ENCODE measurements around the gene RASA2. TPM values are rescaled to one million over a fixed set of nuclear protein-coding genes. Genes with fewer than 3 reads are reported as not detected.

The RASA2 gene
- total and polyA plus RNA-seq, 2 of the 8 experiments (the other 6 are each of a cell fraction or from before 2014, with no cell fraction given) = 3.5 to 15.9 TPM

DNA sequence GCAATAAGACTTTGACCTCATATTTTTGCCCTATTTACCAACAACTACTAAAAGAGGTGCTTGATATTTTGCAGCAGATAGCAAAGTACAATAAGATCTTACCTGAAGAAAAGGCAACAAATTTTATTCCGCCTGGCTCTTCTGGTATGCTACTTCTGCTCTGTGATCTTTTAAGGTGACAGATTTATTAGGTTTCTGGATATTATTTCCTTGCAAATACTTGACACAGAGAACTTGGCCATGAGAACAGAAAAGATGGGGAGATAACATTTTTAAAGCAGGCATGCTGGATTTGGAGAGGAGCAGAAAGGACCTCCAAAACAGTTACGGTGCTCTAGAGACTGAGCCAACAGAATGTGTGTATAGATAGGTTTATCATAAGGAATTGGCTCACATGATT, 164.6 kb downstream of the RASA2 start:
- no peak overlapping the region for H3K4me2 ChIP-seq (ENCODE audit: insufficient read depth in 1 of 2, low read depth in 2 of 2, low read length in 2 of 2)
- H2BK15ac ChIP-seq (ENCODE audit: low read length) = no peak overlapping the region
- H2AFZ ChIP-seq (ENCODE audit: low read length) = no peak overlapping the region
- no peak overlapping the region for H4K91ac ChIP-seq (replicated peaks; ENCODE audit: insufficient read length, low read length)
- no peak overlapping the region for H3K4ac ChIP-seq (replicated peaks; ENCODE audit: insufficient read length, low read depth, low read length)
- H3K36me3 ChIP-seq (ENCODE audit: control insufficient read depth in 2 of 4, insufficient read depth in 4 of 4, low read length in 3 of 4) = no peaks in the 10 kb centered on the region
- H2BK120ac ChIP-seq (replicated peaks; ENCODE audit: low read depth, low read length) = no peak overlapping the region
- no peak overlapping the region for H2BK20ac ChIP-seq (ENCODE audit: low read length)
- FAIRE-seq = no peak
- H2BK12ac ChIP-seq (ENCODE audit: low read depth, low read length) = no peak overlapping the region
- no peak overlapping the region for H3K27ac ChIP-seq (ENCODE audit: low read depth, low read length)
- CTCF ChIA-PET (ENCODE audit: partially characterized antibody) = no interaction called here
- no peak overlapping the region for H3K56ac ChIP-seq (replicated peaks; ENCODE audit: insufficient read length, low read depth, low read length)
- no peaks in the 10 kb centered on the region for H4K20me1 ChIP-seq (replicated peaks in 1 of 2; ENCODE audit: control insufficient read depth in 1 of 2, insufficient read depth in 2 of 2, low read length in 2 of 2)
- H3K18ac ChIP-seq (ENCODE audit: extremely low read depth, low read length) = no peak overlapping the region
- POLR2A ChIA-PET (ENCODE audit: partially characterized antibody) = no interaction called here
- H3K9ac ChIP-seq (replicated peaks in 1 of 4; ENCODE audit: extremely low read depth in 1 of 4, low read depth in 3 of 4, low read length in 3 of 4) = no peak overlapping the region
- H3K9me3 ChIP-seq (ENCODE audit: insufficient read depth in 2 of 2, low read depth in 1 of 2, low read length in 1 of 2) = no peaks in the 10 kb centered on the region
- no peak overlapping the region for H4K8ac ChIP-seq (ENCODE audit: extremely low read depth, insufficient read depth, low read length)
- H3K4me1 ChIP-seq (replicated peaks in 1 of 4; ENCODE audit: control insufficient read depth in 3 of 4, insufficient read depth in 4 of 4, low read length in 3 of 4) = peaks cover 0 to 5% (median 0%) of the 10 kb centered on the region in 4 experiments; a peak in 1 of 7 replicates
- no peak overlapping the region for H3K4me3 ChIP-seq (ENCODE audit: extremely low read depth in 1 of 4, insufficient read depth in 2 of 4, low read depth in 3 of 4, low read length in 4 of 4)
- no peak overlapping the region for H2AK5ac ChIP-seq (ENCODE audit: low read depth, low read length)
- no peak for DNase-seq (ENCODE audit: low read depth in 1 of 2, low spot score in 2 of 2)
- no peak overlapping the region for H4K5ac ChIP-seq (ENCODE audit: insufficient read length, low read depth, low read length)
- no peak overlapping the region for H3K23ac ChIP-seq (ENCODE audit: insufficient read length)
- H3K27me3 ChIP-seq (replicated peaks in 1 of 4; ENCODE audit: control insufficient read depth in 3 of 4, extremely low read depth in 1 of 4, insufficient read depth in 3 of 4, low read length in 3 of 4) = no peaks in the 10 kb centered on the region
- no peak overlapping the region for H2BK5ac ChIP-seq (ENCODE audit: low read depth, low read length)
- WGBS, 2 experiments (ENCODE audit: extremely low coverage in 1 of 2, insufficient coverage in 1 of 2, insufficient read length in 1 of 2, insufficient replicate concordance in 2 of 2, low coverage in 1 of 2, low lambda C conversion rate in 2 of 2, missing lambda C conversion rate in 1 of 2) = 75% methylated on average over 1 of the region's 2 CpGs; no CpG with 5 or more reads in 1 of the 2 experiments
- H3K23me2 ChIP-seq (ENCODE audit: low read depth, low read length) = no peaks in the 10 kb centered on the region
- no peaks in the 10 kb centered on the region for H3K79me1 ChIP-seq (ENCODE audit: low read depth, low read length)
- H3K14ac ChIP-seq (ENCODE audit: insufficient read length) = no peak overlapping the region
- no peaks in the 10 kb centered on the region for H3K79me2 ChIP-seq (ENCODE audit: control insufficient read depth in 1 of 2, insufficient read depth in 2 of 2, low read length in 2 of 2)
- TF ChIP-seq RXRA (IDR thresholded peaks at IDR 0.05; ENCODE audit: insufficient read depth, low read depth, low read length) = no peak
- TF ChIP-seq RAD21 (IDR thresholded peaks at IDR 0.05 in 1 of 2, conservative IDR thresholded peaks at IDR 0.05 in 1 of 2; ENCODE audit: low read depth in 2 of 2, low read length in 2 of 2) = no peak
- TF ChIP-seq TAF1 (IDR thresholded peaks at IDR 0.05; ENCODE audit: low read depth, low read length) = no peak
- TF ChIP-seq, protein P1, sequence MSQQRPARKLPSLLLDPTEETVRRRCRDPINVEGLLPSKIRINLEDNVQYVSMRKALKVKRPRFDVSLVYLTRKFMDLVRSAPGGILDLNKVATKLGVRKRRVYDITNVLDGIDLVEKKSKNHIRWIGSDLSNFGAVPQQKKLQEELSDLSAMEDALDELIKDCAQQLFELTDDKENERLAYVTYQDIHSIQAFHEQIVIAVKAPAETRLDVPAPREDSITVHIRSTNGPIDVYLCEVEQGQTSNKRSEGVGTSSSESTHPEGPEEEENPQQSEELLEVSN (IDR thresholded peaks at IDR 0.05) = no peak
- TF ChIP-seq EGR1 (IDR thresholded peaks at IDR 0.05; ENCODE audit: borderline replicate concordance, low read depth, low read length) = no peak
- no peak for TF ChIP-seq NANOG (IDR thresholded peaks at IDR 0.05; ENCODE audit: insufficient read depth, low read depth, low read length, poor library complexity, severe bottlenecking)
- TF ChIP-seq SIX5 (IDR thresholded peaks at IDR 0.05; ENCODE audit: low read depth, low read length) = no peak
- TF ChIP-seq CBX5 (IDR thresholded peaks at IDR 0.05; ENCODE audit: low read depth, low read length) = no peak
- TF ChIP-seq, protein P2, sequence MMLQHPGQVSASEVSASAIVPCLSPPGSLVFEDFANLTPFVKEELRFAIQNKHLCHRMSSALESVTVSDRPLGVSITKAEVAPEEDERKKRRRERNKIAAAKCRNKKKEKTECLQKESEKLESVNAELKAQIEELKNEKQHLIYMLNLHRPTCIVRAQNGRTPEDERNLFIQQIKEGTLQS (IDR thresholded peaks at IDR 0.05; ENCODE audit: insufficient read depth, low read depth, low read length) = no peak

Data from H1 (cell line).